T-helper 17 cell (primary cell): ENCODE data around the gene BCL2L11. TPM values are rescaled to one million over a fixed set of nuclear protein-coding genes. Genes with fewer than 3 reads are reported as not detected.

Experiments used
- ATAC-seq: fragments of 150-1000 bp; cut with Tn5 transposase; 2 replicates; pipeline ENCODE4 v1.10.0; 2021; ENCODE audit warnings: mild to moderate bottlenecking, moderate library complexity
- DNase-seq, 3 donors: peaks; one replicate each; pipeline versions ENCODE4 v3.0.0 to v3.0.0-alpha.2; 2020 to 2021
- H3K9me3 ChIP-seq: one replicate; pipeline ENCODE4 v1.7.0; 2013; ENCODE audit warnings: low read length, mild to moderate bottlenecking; ENCODE audit not compliant: control insufficient read depth, poor library complexity, severe bottlenecking
- H3K27ac Mint-ChIP-seq: one replicate; pipeline ENCODE4 v1.8.0; 2022; ENCODE audit warnings: mild to moderate bottlenecking, moderate library complexity, mixed read lengths
- H3K27me3 Mint-ChIP-seq: one replicate; pipeline ENCODE4 v1.8.0; 2022; ENCODE audit warnings: mixed read lengths
- H3K36me3 Mint-ChIP-seq: one replicate; pipeline ENCODE4 v1.8.0; 2022; ENCODE audit warnings: low read depth, mixed read lengths
- H3K4me1 Mint-ChIP-seq: one replicate; pipeline ENCODE4 v1.8.0; 2022; ENCODE audit warnings: mild to moderate bottlenecking, mixed read lengths
- H3K4me3 Mint-ChIP-seq: one replicate; pipeline ENCODE4 v1.8.0; 2022; ENCODE audit warnings: mild to moderate bottlenecking, moderate library complexity, mixed read lengths
- total RNA-seq, 4 donors: library from RNA in 2 of 4; stranded (reverse) in 2 of 4; gene quantifications; one replicate each; pipeline ENCODE4 v1.2.3 and lab custom pipeline; 2022 to 2026

The BCL2L11 gene
- total RNA-seq, 2 donors from 2014 or later: 29.5 to 47.2 TPM

DNA sequence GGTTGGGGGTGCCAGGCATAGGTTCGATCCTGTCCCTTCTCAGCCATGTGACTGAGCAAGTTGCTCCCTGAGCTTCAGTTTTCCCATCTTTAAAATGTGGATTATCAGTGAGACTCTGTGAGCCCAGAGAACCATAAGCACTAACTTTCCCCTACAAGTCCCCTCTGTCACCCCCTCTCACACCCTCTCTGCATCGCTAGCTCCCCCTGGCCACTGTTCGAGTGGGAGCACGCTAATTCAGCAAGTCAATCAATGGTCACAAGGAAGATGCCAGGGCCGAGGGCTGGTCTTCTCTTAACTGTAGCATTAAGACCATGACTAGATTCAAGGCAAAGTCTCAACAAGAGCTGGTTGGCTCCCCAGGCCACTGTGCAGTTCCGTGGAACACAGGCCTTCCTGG, 66.2 kb downstream of the BCL2L11 start:
- Mint-ChIP-seq H3K4me1 (no peaks in the 10 kb centered on the region), H3K27ac (no peak overlapping the region), H3K36me3 (peaks cover 2% of the 10 kb centered on the region), H3K4me3 (no peak overlapping the region), H3K27me3 (peaks cover 7% of the 10 kb centered on the region)
- H3K9me3 ChIP-seq: no peaks in the 10 kb centered on the region
- ATAC-seq (no peak), DNase-seq (no peak)

DNA sequence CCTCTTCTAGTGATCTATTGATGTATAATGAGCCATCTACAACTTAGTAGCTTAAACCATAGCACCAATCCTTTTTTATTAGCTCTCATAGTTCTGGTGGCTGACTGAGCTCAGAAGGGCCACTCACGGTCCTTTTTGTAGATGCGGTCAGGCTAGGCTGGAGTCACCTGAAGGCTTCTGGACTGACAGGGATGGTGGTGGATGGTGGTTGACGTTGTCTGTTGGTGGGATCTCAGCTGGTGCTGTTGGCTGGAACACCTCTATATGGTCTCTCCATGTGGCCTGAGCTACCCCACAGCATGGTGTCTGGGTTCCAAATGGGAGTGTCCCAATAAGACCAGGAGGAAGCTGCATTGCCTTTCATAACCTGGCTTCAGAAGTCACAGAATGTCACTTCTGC, 68.0 kb downstream of the BCL2L11 start:
- no peaks in the 10 kb centered on the region for H3K9me3 ChIP-seq
- no peak for ATAC-seq
- H3K4me3 Mint-ChIP-seq: no peak overlapping the region
- no peaks in the 10 kb centered on the region for H3K4me1 Mint-ChIP-seq
- no peak for DNase-seq
- peaks cover 7% of the 10 kb centered on the region for H3K27me3 Mint-ChIP-seq
- peaks cover 2% of the 10 kb centered on the region for H3K36me3 Mint-ChIP-seq
- H3K27ac Mint-ChIP-seq: no peak overlapping the region

DNA sequence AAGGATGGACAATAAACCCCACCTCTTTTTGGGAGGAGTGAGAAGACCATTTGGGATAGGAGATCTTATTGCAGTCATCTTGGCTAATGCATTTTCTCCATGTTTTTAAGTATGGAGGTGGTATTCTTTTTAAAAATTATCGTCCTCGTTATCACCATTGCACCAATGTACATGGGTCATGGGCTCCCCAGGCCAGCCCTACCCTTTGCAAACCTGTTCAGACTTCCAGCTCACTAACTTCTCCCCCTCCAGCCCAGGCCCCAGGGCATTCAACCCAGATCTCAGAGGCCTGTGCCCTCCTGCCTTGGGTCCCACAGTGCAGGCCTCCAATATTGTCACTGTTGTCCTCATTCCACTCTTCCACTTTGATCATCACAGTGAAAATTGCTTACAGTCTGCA, 68.4 kb downstream of the BCL2L11 start:
- no peak for DNase-seq
- Mint-ChIP-seq H3K36me3 (peaks cover 2% of the 10 kb centered on the region), H3K4me3 (no peak overlapping the region)

DNA sequence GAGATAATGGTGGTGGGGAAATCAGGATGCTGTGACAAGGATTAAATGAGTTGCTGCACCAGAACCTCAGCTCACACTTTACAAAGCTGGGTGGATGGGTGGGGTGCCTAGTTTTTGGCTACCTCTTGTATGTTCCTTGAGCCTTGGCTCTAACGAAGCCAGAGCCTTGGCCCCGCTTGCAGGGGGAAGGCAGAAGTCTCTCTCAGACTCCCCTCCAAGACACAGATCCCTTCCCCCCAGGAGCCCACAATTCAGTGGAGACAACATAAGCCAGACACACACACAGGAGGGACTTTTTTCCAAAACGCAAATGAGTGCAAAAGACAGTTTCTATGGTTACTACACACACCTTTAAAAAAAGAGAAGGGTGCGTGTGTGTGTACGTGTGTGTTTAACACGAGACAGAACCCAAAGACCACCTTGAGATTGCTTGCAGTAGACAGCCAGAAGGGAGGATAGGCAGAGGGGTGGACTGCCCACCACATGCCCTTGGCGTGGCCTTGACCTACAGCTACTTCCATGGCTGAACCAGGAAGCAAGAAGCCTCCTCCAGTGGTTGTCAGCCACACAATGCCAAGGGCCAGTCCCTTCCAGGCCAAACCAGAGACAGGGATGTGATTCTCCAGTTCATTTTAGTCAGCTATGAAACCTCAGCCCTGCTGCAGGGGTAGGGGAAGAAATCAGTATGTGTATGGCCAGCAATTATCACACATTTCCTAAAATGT, 70.3 kb downstream of the BCL2L11 start:
- ATAC-seq (no peak), DNase-seq (no peak)
- Mint-ChIP-seq H3K27me3 (no peaks in the 10 kb centered on the region), H3K4me1 (no peaks in the 10 kb centered on the region), H3K4me3 (no peak overlapping the region), H3K27ac (no peak overlapping the region), H3K36me3 (peaks cover 2% of the 10 kb centered on the region)
- H3K9me3 ChIP-seq: no peaks in the 10 kb centered on the region

More for the DNA sequence above, 68.4 kb downstream of the BCL2L11 start:
- ATAC-seq: no peak
- Mint-ChIP-seq H3K4me1 (no peaks in the 10 kb centered on the region), H3K27me3 (peaks cover 7% of the 10 kb centered on the region), H3K27ac (no peak overlapping the region)
- H3K9me3 ChIP-seq: no peaks in the 10 kb centered on the region

DNA sequence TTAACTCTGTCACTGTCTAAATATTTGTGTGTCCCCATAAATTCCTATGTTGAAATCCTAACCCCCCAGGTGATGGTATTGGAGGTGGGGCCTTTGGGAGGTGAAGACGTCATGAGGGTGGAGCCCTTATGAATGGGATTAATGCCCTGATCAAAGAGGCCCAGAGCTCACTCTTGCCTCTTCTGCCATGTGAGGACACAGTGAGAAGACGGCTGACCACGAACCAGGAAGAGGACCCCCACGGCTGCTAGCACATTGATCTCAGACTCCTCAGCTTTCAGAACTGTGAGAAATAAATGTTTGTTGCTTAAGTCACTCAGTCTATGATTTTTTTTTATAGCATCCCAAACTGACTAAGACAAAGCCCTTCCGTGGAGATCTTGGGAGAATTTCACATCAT, 71.2 kb downstream of the BCL2L11 start:
- ATAC-seq (no peak), DNase-seq (no peak)
- Mint-ChIP-seq H3K27ac (no peak overlapping the region), H3K4me1 (no peaks in the 10 kb centered on the region), H3K4me3 (no peak overlapping the region), H3K36me3 (peaks cover 2% of the 10 kb centered on the region), H3K27me3 (no peaks in the 10 kb centered on the region)
- H3K9me3 ChIP-seq: no peaks in the 10 kb centered on the region

DNA sequence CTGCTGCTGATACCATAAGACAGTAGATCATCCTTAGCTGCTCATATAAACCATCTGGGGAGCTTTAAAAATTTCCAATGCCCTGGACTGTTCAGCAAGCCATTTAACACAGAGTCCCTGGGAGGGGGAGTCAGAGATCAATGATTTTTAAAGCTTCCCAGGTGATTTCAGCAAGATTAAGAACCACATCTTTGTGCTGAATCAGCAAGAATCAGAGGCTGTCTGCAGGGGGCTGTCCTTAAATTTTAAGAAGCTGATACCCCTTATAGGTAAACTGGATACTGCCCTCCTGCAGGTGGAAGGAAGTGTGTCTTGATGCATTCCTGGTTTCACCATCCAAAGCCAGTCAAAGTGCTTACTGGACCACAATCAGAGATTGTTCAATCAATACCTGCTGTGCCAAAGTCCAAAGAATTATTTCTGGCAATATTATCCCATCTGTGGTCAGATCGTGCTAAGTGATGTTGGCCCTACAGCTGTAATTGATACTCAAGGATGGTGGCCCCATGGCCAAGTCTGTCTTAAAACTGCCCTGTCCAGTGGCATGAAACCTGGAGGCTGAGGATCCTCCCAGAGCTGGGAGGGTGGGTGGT, 72.2 kb downstream of the BCL2L11 start:
- no peak for DNase-seq
- H3K4me3 Mint-ChIP-seq: no peak overlapping the region
- H3K27me3 Mint-ChIP-seq: no peaks in the 10 kb centered on the region
- no peak overlapping the region for H3K27ac Mint-ChIP-seq
- H3K9me3 ChIP-seq: no peaks in the 10 kb centered on the region
- peaks cover 2% of the 10 kb centered on the region for H3K36me3 Mint-ChIP-seq
- no peaks in the 10 kb centered on the region for H3K4me1 Mint-ChIP-seq
- no peak for ATAC-seq

DNA sequence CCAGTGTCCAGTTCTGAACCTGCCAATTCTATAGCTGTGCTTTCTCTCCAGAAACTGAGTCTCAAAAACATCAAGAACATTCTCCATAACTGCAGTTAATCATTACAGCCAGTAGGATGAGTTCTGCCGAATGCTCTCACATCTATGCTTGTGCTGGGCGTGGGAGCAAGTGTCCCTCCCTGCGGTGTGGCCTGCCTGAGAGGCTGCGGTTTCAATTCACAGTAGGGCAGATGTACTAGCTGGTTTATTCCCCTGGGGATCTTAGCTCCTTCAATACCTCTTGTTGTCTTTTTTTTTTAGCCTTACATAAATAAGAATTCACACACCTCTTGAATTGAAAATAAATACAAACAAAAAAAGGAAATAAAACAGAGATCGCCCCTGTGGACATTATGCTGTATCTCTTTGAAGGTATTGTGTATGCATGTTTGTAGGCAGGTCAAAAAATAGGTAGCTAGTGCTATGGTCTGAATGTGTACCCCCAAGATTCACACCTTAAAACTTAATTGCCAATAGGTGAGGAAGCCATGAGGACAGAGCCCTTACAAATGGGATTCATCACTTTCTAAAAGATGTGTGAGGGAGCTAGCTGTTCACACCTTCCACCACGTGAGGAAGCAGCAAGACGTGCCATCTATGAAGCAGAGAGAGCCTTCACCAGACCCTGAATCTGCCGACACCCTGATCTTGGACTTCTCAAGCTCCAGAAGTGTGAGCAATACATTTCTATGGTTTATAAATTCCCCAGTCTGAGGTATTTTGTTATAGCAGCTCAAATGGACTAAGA, 74.3 kb downstream of the BCL2L11 start:
- no peak for ATAC-seq
- peaks cover 2% of the 10 kb centered on the region for H3K4me1 Mint-ChIP-seq
- H3K36me3 Mint-ChIP-seq: no peaks in the 10 kb centered on the region
- no peak overlapping the region for H3K4me3 Mint-ChIP-seq
- no peak for DNase-seq
- H3K9me3 ChIP-seq: no peaks in the 10 kb centered on the region
- H3K27ac Mint-ChIP-seq: no peak overlapping the region
- no peaks in the 10 kb centered on the region for H3K27me3 Mint-ChIP-seq

DNA sequence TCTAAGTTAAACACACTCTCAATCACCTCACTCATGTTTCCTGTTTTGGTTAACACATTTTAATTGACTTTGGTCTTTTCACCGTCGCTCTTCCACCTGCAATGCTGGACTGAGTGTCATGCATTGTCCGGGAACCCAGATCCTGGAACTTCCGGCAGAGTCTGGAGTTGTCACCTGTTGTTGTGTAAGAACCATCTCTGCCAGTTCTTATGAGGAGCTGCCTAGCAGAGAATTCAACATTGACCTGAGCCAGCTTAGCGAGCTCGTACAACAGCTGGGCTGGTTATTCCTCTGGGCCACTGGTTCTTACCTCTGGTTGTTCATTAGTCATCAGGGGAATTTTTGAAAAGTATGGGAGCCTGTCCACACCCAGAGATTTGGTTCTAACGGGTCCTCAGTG, 75.7 kb downstream of the BCL2L11 start:
- Mint-ChIP-seq H3K27me3 (no peaks in the 10 kb centered on the region), H3K36me3 (no peaks in the 10 kb centered on the region), H3K4me1 (peaks cover 6% of the 10 kb centered on the region), H3K27ac (no peak overlapping the region), H3K4me3 (no peak overlapping the region)
- no peaks in the 10 kb centered on the region for H3K9me3 ChIP-seq
- ATAC-seq (no peak), DNase-seq (no peak)

DNA sequence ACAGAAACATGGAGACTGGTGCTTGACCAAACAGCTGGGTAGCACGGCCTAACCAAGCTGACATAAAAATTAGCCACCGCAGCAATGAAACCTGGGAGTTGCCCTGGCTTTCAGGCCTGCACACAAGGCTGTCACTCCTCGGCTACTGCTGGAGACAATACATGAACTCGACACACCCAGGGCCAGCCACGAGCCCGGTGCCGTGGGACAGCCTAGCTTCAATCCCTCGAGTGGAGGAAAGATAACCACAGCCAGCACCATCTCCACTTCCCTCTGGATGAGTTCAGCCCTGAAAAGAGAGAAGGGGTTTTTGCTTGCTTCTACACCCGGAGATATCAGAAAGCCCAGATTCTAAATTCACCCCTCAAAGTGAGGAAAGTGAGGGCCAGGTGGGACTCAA, 78.0 kb downstream of the BCL2L11 start:
- no peak for ATAC-seq
- H3K27me3 Mint-ChIP-seq: peaks cover under 1% of the 10 kb centered on the region

DNA sequence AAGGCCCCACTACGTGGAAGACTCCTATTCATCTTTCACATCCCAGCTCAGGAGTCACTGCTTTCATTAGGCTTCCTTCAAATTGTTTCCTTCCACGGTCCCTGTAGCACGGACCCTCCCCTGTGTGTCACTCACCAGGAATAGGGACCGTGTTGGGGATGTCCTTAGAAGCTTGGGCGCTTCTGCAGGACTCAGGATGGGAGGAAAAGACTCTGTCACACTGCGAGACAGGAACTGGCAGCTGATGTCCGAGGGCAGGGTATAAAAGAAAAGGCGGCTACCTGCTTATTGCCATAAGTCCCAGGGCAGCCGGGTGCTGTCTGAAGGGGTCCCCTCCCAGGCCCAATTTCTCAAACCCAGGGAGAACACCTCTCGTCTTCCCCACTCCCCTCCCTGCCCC, 79.1 kb downstream of the BCL2L11 start:
- DNase-seq (no peak), ATAC-seq (no peak)
- Mint-ChIP-seq H3K36me3 (no peaks in the 10 kb centered on the region), H3K27ac (no peak overlapping the region), H3K27me3 (peaks cover 6% of the 10 kb centered on the region), H3K4me1 (peaks cover 6% of the 10 kb centered on the region), H3K4me3 (no peak overlapping the region)
- no peaks in the 10 kb centered on the region for H3K9me3 ChIP-seq

More for the DNA sequence above, 78.0 kb downstream of the BCL2L11 start:
- H3K4me1 Mint-ChIP-seq: peaks cover 6% of the 10 kb centered on the region
- no peak overlapping the region for H3K4me3 Mint-ChIP-seq
- H3K9me3 ChIP-seq: no peaks in the 10 kb centered on the region
- no peak overlapping the region for H3K27ac Mint-ChIP-seq
- H3K36me3 Mint-ChIP-seq: no peaks in the 10 kb centered on the region
- no peak for DNase-seq

DNA sequence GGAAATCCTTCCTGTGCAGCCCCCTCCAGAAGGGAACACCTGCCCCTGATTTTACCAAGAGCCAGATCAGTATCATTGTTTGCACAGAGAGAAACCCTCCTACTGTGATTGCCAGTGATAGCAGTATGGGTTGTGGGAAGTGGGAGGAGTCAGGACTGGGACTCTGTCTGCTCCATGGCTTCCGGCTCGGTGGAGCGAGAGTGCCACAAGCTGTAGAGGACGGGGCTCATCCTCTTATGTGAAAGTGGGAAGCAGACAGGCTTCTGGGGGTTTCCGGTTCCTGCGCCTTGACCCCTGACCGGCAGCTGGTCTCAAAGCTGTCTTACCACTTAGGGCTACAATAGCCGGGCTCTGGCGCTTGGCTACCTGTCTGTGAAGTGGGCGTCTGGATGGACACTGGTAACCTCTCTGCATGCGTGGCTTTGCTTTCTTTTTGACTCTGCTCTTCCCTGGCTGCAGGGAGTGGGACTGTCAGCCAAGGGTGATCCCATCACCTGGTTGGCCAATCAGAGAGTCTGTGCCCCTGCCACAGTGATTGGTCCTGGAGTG, 79.7 kb downstream of the BCL2L11 start:
- Mint-ChIP-seq H3K36me3 (no peaks in the 10 kb centered on the region), H3K4me3 (no peak overlapping the region), H3K27me3 (peaks cover 6% of the 10 kb centered on the region), H3K27ac (no peak overlapping the region), H3K4me1 (peaks cover 6% of the 10 kb centered on the region)
- no peak for DNase-seq
- no peak for ATAC-seq
- H3K9me3 ChIP-seq: no peaks in the 10 kb centered on the region

DNA sequence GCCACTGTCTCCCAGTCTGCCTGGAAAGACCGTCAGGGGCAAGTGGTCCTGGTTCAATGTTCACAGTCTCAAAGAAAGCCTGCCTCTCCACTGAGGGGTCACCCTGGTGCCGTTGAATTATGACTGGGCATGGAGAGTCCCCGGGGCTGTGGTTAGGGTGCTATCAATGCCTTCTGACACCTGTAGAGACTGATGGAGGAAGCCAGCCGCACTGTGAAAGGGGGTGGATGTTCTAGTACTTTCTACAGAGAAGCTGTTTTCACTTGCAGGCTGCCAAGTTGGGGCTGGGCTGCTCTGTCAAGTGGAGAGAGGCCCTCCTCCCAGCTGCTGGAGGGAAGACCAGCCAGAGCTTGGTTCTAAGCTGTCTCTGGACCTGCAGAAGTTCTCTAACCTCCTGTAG, 80.5 kb downstream of the BCL2L11 start:
- no peak overlapping the region for H3K4me3 Mint-ChIP-seq
- H3K9me3 ChIP-seq: no peaks in the 10 kb centered on the region
- H3K36me3 Mint-ChIP-seq: no peaks in the 10 kb centered on the region
- H3K4me1 Mint-ChIP-seq: peaks cover 6% of the 10 kb centered on the region
- peaks cover 6% of the 10 kb centered on the region for H3K27me3 Mint-ChIP-seq
- DNase-seq (no peak), ATAC-seq (no peak)
- no peak overlapping the region for H3K27ac Mint-ChIP-seq

DNA sequence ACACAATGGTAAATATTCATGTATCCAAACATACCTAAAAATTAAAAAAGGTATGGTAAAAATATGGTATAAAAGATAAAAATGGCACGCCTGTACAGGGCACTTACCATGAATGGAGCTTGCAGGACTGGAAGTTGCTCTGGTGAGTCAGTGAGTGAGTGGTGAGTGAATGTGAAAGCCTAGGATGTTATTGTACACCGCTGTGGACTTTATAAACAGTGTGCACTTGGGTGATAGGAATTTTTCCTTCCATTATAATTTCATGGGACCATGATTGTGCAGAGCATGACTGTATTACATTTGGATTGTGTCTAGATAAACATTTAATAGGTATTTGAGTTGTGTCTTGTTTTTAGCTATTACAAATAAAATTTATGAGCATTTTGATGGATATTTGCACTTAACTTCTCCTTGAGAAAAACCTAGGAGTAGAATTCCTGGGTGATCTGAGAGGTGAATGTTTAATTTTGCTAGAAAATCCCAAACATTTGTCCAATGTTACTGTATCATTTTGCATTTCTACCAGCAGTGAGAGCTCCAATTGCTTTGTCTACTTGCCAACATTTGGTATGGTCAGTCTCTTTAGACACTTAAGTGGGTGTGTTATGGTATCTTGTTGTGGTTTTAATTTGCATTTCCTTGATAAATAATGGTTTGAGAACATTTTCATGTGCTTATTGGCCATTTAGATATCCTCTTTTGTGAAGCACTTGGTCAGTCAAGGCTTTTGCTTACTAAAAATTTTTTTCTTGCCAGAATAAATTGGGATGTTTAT, 81.7 kb downstream of the BCL2L11 start:
- no peak for DNase-seq
- Mint-ChIP-seq H3K36me3 (no peaks in the 10 kb centered on the region), H3K4me1 (peaks cover 6% of the 10 kb centered on the region), H3K4me3 (no peak overlapping the region), H3K27me3 (peaks cover 6% of the 10 kb centered on the region), H3K27ac (no peak overlapping the region)
- ATAC-seq: no peak
- H3K9me3 ChIP-seq: no peaks in the 10 kb centered on the region
